Subcutaneous adipose tissue (tissue), 4 donors: Measurements from ENCODE around the gene PTPRD. TPM values are rescaled to one million over a fixed set of nuclear protein-coding genes. Genes with fewer than 3 reads are reported as not detected.

ENCODE experiments used
- CTCF ChIP-seq: fragments of 450-650 bp; IDR thresholded peaks from one replicate; pipeline ENCODE4 v1.5.1; 2016; ENCODE audit warnings: low read depth, mild to moderate bottlenecking, control low read depth, antibody characterized with exemption, moderate library complexity
- total RNA-seq, 4 donors: library from RNA; depleted of rRNA; stranded (reverse); fragments of >200 nt; gene quantifications; one replicate each; pipeline ENCODE4 v1.1.0, GENCODE V29; 2016

Gene PTPRD
- total RNA-seq, 4 donors from 2014 or later, result 5.1 to 17.3 (median 12.1) TPM

GRCh38 chr9:8673830-8674229 is 1939.0 kb downstream of the PTPRD start:
- TF ChIP-seq CTCF, result no peak

GRCh38 chr9:8670751-8671150 is 1942.1 kb downstream of the PTPRD start:
- no peak for TF ChIP-seq CTCF

- no peak for TF ChIP-seq CTCF
Observed at GRCh38 chr9:8668751-8669150, 1944.1 kb downstream of the PTPRD start.

- no peak for TF ChIP-seq CTCF
Observed at GRCh38 chr9:8668231-8668630, 1944.6 kb downstream of the PTPRD start.

GRCh38 chr9:8666060-8666459 is 1946.7 kb downstream of the PTPRD start:
- no peak for TF ChIP-seq CTCF

GRCh38 chr9:8660383-8660782 is 1952.4 kb downstream of the PTPRD start:
- no peak for TF ChIP-seq CTCF

- no peak for TF ChIP-seq CTCF
Observed at GRCh38 chr9:8659108-8659507, 1953.7 kb downstream of the PTPRD start.

GRCh38 chr9:8655071-8655470 is 1957.7 kb downstream of the PTPRD start:
- TF ChIP-seq CTCF, result no peak
